NB4 (cell line): ENCODE measurements around the gene COX10.

Experiments used
- DNase-seq: peaks from one replicate; pipeline ENCODE4 v3.0.0; 2010; ENCODE audit warnings: low read depth
- H3K4me3 ChIP-seq: one replicate; pipeline ENCODE4 v1.5.1; 2011; ENCODE audit warnings: mild to moderate bottlenecking, low read depth, low read length, moderate library complexity
- MAX ChIP-seq: IDR thresholded peaks from 2 replicates; pipeline ENCODE4 v1.6.1; 2011; ENCODE audit warnings: low read depth, low read length
- MYC ChIP-seq: IDR thresholded peaks from 2 replicates; pipeline ENCODE4 v1.6.1; 2011; ENCODE audit warnings: low read depth, low read length
- POLR2A ChIP-seq: IDR thresholded peaks from 2 replicates; pipeline ENCODE4 v1.6.1; 2011; ENCODE audit warnings: mild to moderate bottlenecking; ENCODE audit not compliant: insufficient read length; ENCODE audit errors: extremely low read depth
- TF ChIP-seq, protein P1 (sequence below): IDR thresholded peaks from one replicate; pipeline ENCODE4 v1.5.1; 2012; ENCODE audit warnings: low read depth, low read length

The COX10 gene

GRCh38 chr17:14061666-14062560, 7.4 kb upstream of the COX10 start:
- TF ChIP-seq MYC, result no peak
- no peak for DNase-seq
- no peak overlapping the region for H3K4me3 ChIP-seq

DNA sequence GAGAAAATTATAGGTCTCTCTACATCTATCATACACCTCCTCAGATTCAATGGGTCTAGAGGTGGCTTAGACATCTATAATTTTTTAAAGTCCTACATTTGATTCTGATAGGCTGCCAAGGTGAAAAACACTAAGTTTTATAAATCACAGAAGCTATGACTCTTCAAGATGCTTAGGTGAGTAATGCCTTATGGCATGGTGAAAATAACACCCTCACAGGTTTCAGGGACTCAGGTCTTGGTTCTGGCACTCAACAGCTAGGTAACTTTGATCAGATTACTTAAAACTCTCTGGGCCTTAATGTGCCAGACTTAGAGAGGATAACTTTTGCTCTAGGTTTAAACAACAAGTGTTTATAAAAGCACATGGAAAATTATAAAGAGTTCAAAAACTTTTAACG, 2.0 kb upstream of the COX10 start:
- TF ChIP-seq POLR2A (no peak), MYC (no peak), MAX (no peak)
- TF ChIP-seq, protein P1, sequence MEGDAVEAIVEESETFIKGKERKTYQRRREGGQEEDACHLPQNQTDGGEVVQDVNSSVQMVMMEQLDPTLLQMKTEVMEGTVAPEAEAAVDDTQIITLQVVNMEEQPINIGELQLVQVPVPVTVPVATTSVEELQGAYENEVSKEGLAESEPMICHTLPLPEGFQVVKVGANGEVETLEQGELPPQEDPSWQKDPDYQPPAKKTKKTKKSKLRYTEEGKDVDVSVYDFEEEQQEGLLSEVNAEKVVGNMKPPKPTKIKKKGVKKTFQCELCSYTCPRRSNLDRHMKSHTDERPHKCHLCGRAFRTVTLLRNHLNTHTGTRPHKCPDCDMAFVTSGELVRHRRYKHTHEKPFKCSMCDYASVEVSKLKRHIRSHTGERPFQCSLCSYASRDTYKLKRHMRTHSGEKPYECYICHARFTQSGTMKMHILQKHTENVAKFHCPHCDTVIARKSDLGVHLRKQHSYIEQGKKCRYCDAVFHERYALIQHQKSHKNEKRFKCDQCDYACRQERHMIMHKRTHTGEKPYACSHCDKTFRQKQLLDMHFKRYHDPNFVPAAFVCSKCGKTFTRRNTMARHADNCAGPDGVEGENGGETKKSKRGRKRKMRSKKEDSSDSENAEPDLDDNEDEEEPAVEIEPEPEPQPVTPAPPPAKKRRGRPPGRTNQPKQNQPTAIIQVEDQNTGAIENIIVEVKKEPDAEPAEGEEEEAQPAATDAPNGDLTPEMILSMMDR, result no peak
- DNase-seq, result no peak
- no peak overlapping the region for H3K4me3 ChIP-seq

DNA sequence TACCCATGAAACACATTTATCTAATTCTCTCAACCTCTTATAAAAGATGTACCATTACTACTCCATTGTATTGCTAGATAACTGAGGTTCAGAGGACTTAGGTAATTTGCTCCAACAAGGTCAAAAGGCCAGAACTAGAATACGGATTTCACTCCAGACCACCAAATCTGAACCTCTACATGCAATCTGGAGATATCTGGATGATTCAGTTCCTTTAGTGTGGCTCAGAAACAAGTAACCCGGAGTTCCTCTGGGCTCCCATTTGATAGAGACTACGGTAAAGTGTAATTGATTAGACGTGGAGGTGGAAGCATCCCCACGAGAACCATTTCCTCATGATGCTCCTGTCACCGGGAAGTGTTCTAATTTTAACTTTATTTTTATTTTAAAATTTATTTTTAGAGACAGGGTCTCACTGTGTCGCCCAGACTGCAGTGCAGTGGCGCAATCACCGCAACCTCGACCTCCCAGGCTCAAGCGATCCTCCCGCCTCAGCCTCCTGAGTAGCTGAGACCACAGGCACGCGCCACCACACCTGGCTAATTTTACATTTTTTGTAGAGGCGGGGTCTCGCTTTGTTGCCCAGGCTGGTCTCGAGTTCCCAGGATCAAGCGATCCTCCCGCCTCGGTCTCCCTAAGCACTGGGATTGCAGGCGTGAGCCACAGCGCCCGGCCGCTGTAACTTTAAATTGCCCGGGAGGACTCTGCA, 608 bp upstream of the COX10 start:
- peak; percentile 30 for DNase-seq
- TF ChIP-seq, protein P1, result no peak
- TF ChIP-seq MYC, result no peak
- no peak for TF ChIP-seq POLR2A
- TF ChIP-seq MAX, result no peak
- H3K4me3 ChIP-seq, result peak overlapping the region; percentile 96

- TF ChIP-seq POLR2A (no peak), MAX (no peak), MYC (no peak)
- TF ChIP-seq, protein P1, result no peak
- H3K4me3 ChIP-seq, result peak overlapping the region; percentile 96
- no peak for DNase-seq
Measured at GRCh38 chr17:14070344-14070984, 1.2 kb downstream of the COX10 start.

DNA sequence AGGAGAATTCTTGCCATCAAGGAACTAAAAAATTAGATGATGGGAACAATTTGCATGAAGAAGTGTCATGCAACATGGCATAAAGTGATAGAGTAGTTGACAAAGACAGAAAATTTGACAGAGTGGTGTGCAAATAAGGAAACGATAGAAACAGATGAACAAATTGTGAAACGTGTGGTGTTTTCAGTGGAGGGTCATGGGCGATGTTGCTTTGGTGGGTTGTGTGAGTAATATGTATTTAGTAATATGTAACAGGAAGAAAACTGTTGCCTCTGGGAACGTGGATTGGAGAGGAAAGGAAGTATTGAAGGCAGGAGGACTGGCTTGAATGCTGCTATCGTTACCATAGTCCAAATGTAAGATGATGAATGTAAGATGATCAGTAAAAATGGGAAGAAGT, 3.6 kb downstream of the COX10 start:
- DNase-seq, result peak; percentile 40
- TF ChIP-seq MAX (no peak), MYC (no peak), POLR2A (no peak)
- TF ChIP-seq, protein P1, result no peak
- no peak overlapping the region for H3K4me3 ChIP-seq

DNA sequence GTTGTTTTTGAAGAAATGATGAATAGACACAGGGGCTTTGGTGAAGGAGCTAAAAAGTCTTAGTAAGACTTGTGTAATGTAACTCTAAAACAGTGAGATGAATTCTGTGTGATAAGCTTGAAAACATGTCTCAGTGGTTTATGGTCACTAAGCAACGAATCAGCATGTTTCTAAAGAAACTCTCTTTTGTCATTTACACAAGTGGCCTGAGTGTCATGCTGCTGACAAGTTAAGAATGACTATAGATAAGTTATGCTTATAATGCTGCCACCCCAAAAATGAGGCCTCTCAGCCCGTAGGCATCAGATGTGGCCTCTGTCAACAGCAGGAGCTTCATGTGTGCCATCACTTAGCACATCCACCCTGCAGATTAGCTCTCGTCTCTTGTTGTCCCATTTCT, 8.7 kb downstream of the COX10 start:
- DNase-seq, result no peak
- TF ChIP-seq MAX (no peak), MYC (no peak), POLR2A (no peak)
- TF ChIP-seq, protein P1, result no peak
- H3K4me3 ChIP-seq, result no peak overlapping the region
